GM11168 (cell line): ENCODE measurements around the gene TMEM51.

Experiments
- in situ Hi-C: fragments of 300-500 bp; cut with MboI; formaldehyde crosslinking; loops from one replicate; pipeline ENCODE4 v1.12.0; 2022; ENCODE audit warnings: low sequenced_read_pairs; ENCODE audit not compliant: unreplicated experiment

TMEM51 gene

GRCh38 chr1:15259622-15260007, 106.1 kb downstream of the TMEM51 start:
- in situ Hi-C loops: loop anchor here (10.0 kb wide), 1 partner anchor 105 kb away; the partner anchor contains the start of gene TMEM51

DNA sequence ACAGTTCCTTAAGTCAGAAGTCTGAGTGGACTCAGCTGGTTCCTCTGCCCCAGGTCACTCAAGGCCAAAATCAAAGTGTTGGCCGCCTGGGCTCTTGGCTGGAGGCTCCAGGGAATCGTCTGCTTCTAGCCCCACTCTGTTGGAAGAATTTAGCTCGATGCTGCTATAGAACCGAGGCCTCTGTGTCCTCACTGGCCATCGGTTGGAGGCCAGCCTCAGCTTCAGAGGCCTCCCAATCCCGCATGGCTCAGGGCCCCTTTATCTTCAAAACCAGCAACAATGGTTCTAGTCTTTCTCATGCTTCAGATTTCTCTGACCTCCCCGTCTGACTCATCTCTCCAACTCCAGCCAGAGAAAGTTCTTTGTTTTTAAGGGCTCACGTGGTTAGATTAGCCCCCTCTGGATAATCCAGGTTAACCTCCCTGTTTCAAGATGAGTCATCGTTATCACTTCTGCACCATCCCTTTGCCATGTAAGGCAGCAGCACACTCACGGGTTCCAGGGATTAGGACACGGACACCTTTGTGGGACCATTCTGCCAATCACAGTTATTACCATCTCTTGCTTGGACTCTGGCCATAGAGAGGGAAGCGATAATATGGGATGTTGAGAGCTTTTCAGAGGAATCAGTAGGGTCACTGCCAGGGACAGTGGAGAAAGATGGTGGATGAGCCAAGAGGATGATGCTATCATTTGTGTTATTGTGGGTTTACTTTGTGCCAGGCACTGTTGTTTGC, 107.0 kb downstream of the TMEM51 start:
- in situ Hi-C loops: no loop called here

DNA sequence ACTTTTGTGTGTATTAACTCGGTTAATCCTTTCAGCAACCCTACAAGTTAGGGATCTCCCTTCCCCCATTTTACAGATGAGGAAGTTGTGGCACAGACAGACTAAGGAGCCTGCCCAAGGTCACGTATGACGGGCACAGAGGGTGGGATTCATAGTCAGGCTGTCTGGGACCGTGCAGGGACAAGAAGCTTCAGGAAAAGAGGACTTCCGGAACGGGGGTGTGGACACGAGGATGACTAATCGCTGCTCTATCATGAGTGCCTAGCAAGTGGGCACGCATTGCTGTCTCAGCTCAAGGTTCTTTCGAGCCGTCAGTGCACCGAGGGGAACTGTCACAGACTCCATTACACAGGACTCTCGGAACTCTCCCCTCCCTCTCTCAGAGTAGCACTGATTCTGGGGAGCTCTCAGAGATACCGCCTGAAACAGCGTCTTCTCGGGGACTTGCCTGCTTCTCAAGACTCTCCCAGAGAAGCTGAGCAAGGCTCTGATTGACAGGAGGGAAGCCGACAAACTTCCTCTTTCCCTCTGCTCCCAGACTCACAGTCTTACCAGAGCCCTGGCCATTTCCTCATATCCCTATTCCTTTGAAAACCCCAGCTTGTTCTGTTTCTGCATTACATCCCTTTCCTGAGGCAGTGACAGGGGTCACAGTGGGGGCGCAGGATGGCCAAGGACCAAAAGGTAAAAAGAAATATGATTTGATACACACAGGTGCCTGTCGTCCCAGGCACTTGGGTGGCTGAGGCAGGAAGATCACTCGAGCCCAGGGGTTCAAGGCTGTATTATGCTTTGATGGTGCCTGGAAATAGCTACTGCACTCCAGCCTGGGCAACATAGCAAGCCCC, 107.8 kb downstream of the TMEM51 start:
- in situ Hi-C loops: no loop called here

- in situ Hi-C loops: no loop called here
Observed at GRCh38 chr1:15262003-15262377, 108.4 kb downstream of the TMEM51 start.

DNA sequence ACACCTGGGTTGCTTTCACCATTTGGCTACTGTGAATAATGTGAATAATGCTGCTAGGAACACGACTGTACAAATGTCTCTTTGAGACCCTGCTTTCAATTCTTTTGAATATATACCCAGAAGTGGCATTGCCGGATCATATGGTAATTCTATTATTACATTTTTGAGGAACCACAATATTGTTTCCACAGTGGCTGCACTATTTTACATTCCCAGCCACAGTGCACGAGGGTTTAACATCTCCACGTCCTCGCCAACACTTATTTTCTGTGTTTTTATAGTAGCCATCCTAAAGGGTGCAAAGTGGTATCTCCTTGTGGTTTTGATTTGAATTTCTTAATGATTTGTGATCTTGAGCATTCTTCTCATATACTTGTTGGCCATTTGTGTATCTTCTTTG, 109.2 kb downstream of the TMEM51 start:
- in situ Hi-C loops: no loop called here

DNA sequence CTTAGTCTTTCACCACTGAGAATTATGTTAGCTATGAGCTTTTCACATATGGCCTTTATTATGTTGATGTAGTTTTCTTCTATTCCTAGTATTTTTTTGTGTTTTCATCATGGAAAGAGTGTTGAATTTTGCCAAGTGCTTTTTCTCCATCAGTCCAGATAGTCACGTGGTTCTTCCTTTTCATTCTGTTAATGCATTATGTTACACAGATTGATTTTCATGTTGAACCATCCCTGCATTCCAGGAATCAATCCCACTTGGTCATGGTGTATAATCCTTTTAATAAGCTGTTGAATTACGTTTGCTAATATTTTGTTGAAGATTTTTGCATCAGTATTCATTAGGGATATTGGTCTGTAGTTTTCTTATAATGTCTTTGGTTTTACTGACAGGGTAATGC, 111.2 kb downstream of the TMEM51 start:
- in situ Hi-C loops: no loop called here
